ENCODE measurements around the gene CACNG5.

Gene CACNG5

GRCh38 chr17:66803474-66803951, 31.4 kb upstream of the CACNG5 start:
- Histone ChIP-seq H3K27ac (ENCODE audit: low read depth, low read length) (no peak overlapping the region), H3K36me3 (ENCODE audit: control insufficient read depth in 1 of 2, insufficient read depth in 2 of 2, low read length in 2 of 2) (peaks cover 15 to 19% of the 10 kb centered on the region in 2 donors), H3K9ac (ENCODE audit: low read depth in 1 of 2, low read length in 2 of 2) (no peak overlapping the region), H3K9me3 (ENCODE audit: control insufficient read depth in 1 of 2, low read length in 2 of 2) (no peaks in the 10 kb centered on the region), H3K4me1 (ENCODE audit: control insufficient read depth in 1 of 2, insufficient read depth in 2 of 2, low read length in 2 of 2) (no peaks in the 10 kb centered on the region), H3K27me3 (ENCODE audit: control insufficient read depth in 1 of 2, insufficient read depth in 2 of 2, low read length in 2 of 2) (no peaks in the 10 kb centered on the region), H3K4me3 (ENCODE audit: low read depth in 1 of 2, low read length in 2 of 2) (no peak overlapping the region)

GRCh38 chr17:66805567-66805966, 29.4 kb upstream of the CACNG5 start:
- Histone ChIP-seq H3K27me3 (ENCODE audit: control insufficient read depth in 1 of 2, insufficient read depth in 2 of 2, low read length in 2 of 2) (no peaks in the 10 kb centered on the region), H3K4me1 (ENCODE audit: control insufficient read depth in 1 of 2, insufficient read depth in 2 of 2, low read length in 2 of 2) (no peaks in the 10 kb centered on the region), H3K27ac (ENCODE audit: low read depth, low read length) (no peak overlapping the region), H3K4me3 (ENCODE audit: low read depth in 1 of 2, low read length in 2 of 2) (no peak overlapping the region), H3K9me3 (ENCODE audit: control insufficient read depth in 1 of 2, low read length in 2 of 2) (no peaks in the 10 kb centered on the region), H3K36me3 (ENCODE audit: control insufficient read depth in 1 of 2, insufficient read depth in 2 of 2, low read length in 2 of 2) (peaks cover 15 to 19% of the 10 kb centered on the region in 2 donors), H3K9ac (ENCODE audit: low read depth in 1 of 2, low read length in 2 of 2) (no peak overlapping the region)

- peaks cover 15 to 16% of the 10 kb centered on the region in 2 donors for H3K36me3 ChIP-seq (ENCODE audit: control insufficient read depth in 1 of 2, insufficient read depth in 2 of 2, low read length in 2 of 2)
- H3K27ac ChIP-seq (ENCODE audit: low read depth, low read length), result no peak overlapping the region
- H3K9me3 ChIP-seq (ENCODE audit: control insufficient read depth in 1 of 2, low read length in 2 of 2), result no peaks in the 10 kb centered on the region
- no peak overlapping the region for H3K4me3 ChIP-seq (ENCODE audit: low read depth in 1 of 2, low read length in 2 of 2)
- H3K4me1 ChIP-seq (ENCODE audit: control insufficient read depth in 1 of 2, insufficient read depth in 2 of 2, low read length in 2 of 2), result no peaks in the 10 kb centered on the region
- H3K9ac ChIP-seq (ENCODE audit: low read depth in 1 of 2, low read length in 2 of 2), result no peak overlapping the region
- H3K27me3 ChIP-seq (ENCODE audit: control insufficient read depth in 1 of 2, insufficient read depth in 2 of 2, low read length in 2 of 2), result no peaks in the 10 kb centered on the region
Measured at GRCh38 chr17:66807182-66807581, 27.7 kb upstream of the CACNG5 start.

- peaks cover 1 to 5% of the 10 kb centered on the region in 2 donors for H3K36me3 ChIP-seq (ENCODE audit: control insufficient read depth in 1 of 2, insufficient read depth in 2 of 2, low read length in 2 of 2)
- H3K4me3 ChIP-seq (ENCODE audit: low read depth in 1 of 2, low read length in 2 of 2), result no peak overlapping the region
- H3K9ac ChIP-seq (ENCODE audit: low read depth in 1 of 2, low read length in 2 of 2), result no peak overlapping the region
- H3K4me1 ChIP-seq (ENCODE audit: control insufficient read depth in 1 of 2, insufficient read depth in 2 of 2, low read length in 2 of 2), result no peaks in the 10 kb centered on the region
- H3K27me3 ChIP-seq (ENCODE audit: control insufficient read depth in 1 of 2, insufficient read depth in 2 of 2, low read length in 2 of 2), result no peaks in the 10 kb centered on the region
- no peaks in the 10 kb centered on the region for H3K9me3 ChIP-seq (ENCODE audit: control insufficient read depth in 1 of 2, low read length in 2 of 2)
- H3K27ac ChIP-seq (ENCODE audit: low read depth, low read length), result no peak overlapping the region
Measured at GRCh38 chr17:66809408-66809807, 25.5 kb upstream of the CACNG5 start.

GRCh38 chr17:66810951-66811682, 23.8 kb upstream of the CACNG5 start:
- Histone ChIP-seq H3K36me3 (ENCODE audit: control insufficient read depth in 1 of 2, insufficient read depth in 2 of 2, low read length in 2 of 2) (no peaks in the 10 kb centered on the region), H3K27ac (ENCODE audit: low read depth, low read length) (no peak overlapping the region), H3K4me3 (ENCODE audit: low read depth in 1 of 2, low read length in 2 of 2) (no peak overlapping the region)

GRCh38 chr17:66811683-66812054, 23.2 kb upstream of the CACNG5 start:
- Histone ChIP-seq H3K27ac (ENCODE audit: low read depth, low read length) (no peak overlapping the region), H3K36me3 (ENCODE audit: control insufficient read depth in 1 of 2, insufficient read depth in 2 of 2, low read length in 2 of 2) (no peaks in the 10 kb centered on the region), H3K9ac (ENCODE audit: low read depth in 1 of 2, low read length in 2 of 2) (no peak overlapping the region), H3K4me3 (ENCODE audit: low read depth in 1 of 2, low read length in 2 of 2) (no peak overlapping the region), H3K27me3 (ENCODE audit: control insufficient read depth in 1 of 2, insufficient read depth in 2 of 2, low read length in 2 of 2) (no peaks in the 10 kb centered on the region), H3K9me3 (ENCODE audit: control insufficient read depth in 1 of 2, low read length in 2 of 2) (no peaks in the 10 kb centered on the region), H3K4me1 (ENCODE audit: control insufficient read depth in 1 of 2, insufficient read depth in 2 of 2, low read length in 2 of 2) (no peaks in the 10 kb centered on the region)

More at GRCh38 chr17:66810951-66811682, 23.8 kb upstream of the CACNG5 start:
- Histone ChIP-seq H3K9me3 (ENCODE audit: control insufficient read depth in 1 of 2, low read length in 2 of 2) (no peaks in the 10 kb centered on the region), H3K9ac (ENCODE audit: low read depth in 1 of 2, low read length in 2 of 2) (no peak overlapping the region), H3K27me3 (ENCODE audit: control insufficient read depth in 1 of 2, insufficient read depth in 2 of 2, low read length in 2 of 2) (no peaks in the 10 kb centered on the region), H3K4me1 (ENCODE audit: control insufficient read depth in 1 of 2, insufficient read depth in 2 of 2, low read length in 2 of 2) (no peaks in the 10 kb centered on the region)

GRCh38 chr17:66812571-66812970, 22.3 kb upstream of the CACNG5 start:
- no peak overlapping the region for H3K9ac ChIP-seq (ENCODE audit: low read depth in 1 of 2, low read length in 2 of 2)
- no peak overlapping the region for H3K27ac ChIP-seq (ENCODE audit: low read depth, low read length)
- H3K9me3 ChIP-seq (ENCODE audit: control insufficient read depth in 1 of 2, low read length in 2 of 2), result peaks cover 0 to 2% of the 10 kb centered on the region in 2 donors
- H3K4me1 ChIP-seq (ENCODE audit: control insufficient read depth in 1 of 2, insufficient read depth in 2 of 2, low read length in 2 of 2), result no peaks in the 10 kb centered on the region
- no peaks in the 10 kb centered on the region for H3K36me3 ChIP-seq (ENCODE audit: control insufficient read depth in 1 of 2, insufficient read depth in 2 of 2, low read length in 2 of 2)
- H3K4me3 ChIP-seq (ENCODE audit: low read depth in 1 of 2, low read length in 2 of 2), result no peak overlapping the region
- no peaks in the 10 kb centered on the region for H3K27me3 ChIP-seq (ENCODE audit: control insufficient read depth in 1 of 2, insufficient read depth in 2 of 2, low read length in 2 of 2)

GRCh38 chr17:66813296-66813695, 21.6 kb upstream of the CACNG5 start:
- no peak overlapping the region for H3K27ac ChIP-seq (ENCODE audit: low read depth, low read length)
- no peak overlapping the region for H3K4me3 ChIP-seq (ENCODE audit: low read depth in 1 of 2, low read length in 2 of 2)
- H3K9me3 ChIP-seq (ENCODE audit: control insufficient read depth in 1 of 2, low read length in 2 of 2), result peaks cover 0 to 4% of the 10 kb centered on the region in 2 donors

GRCh38 chr17:66814026-66814425, 20.9 kb upstream of the CACNG5 start:
- Histone ChIP-seq H3K27ac (ENCODE audit: low read depth, low read length) (no peak overlapping the region), H3K4me3 (ENCODE audit: low read depth in 1 of 2, low read length in 2 of 2) (no peak overlapping the region), H3K27me3 (ENCODE audit: control insufficient read depth in 1 of 2, insufficient read depth in 2 of 2, low read length in 2 of 2) (no peaks in the 10 kb centered on the region), H3K4me1 (ENCODE audit: control insufficient read depth in 1 of 2, insufficient read depth in 2 of 2, low read length in 2 of 2) (no peaks in the 10 kb centered on the region), H3K9ac (ENCODE audit: low read depth in 1 of 2, low read length in 2 of 2) (no peak overlapping the region), H3K9me3 (ENCODE audit: control insufficient read depth in 1 of 2, low read length in 2 of 2) (peaks cover 0 to 4% of the 10 kb centered on the region in 2 donors), H3K36me3 (ENCODE audit: control insufficient read depth in 1 of 2, insufficient read depth in 2 of 2, low read length in 2 of 2) (no peaks in the 10 kb centered on the region)

More at GRCh38 chr17:66813296-66813695, 21.6 kb upstream of the CACNG5 start:
- H3K4me1 ChIP-seq (ENCODE audit: control insufficient read depth in 1 of 2, insufficient read depth in 2 of 2, low read length in 2 of 2), result no peaks in the 10 kb centered on the region
- H3K36me3 ChIP-seq (ENCODE audit: control insufficient read depth in 1 of 2, insufficient read depth in 2 of 2, low read length in 2 of 2), result no peaks in the 10 kb centered on the region
- H3K9ac ChIP-seq (ENCODE audit: low read depth in 1 of 2, low read length in 2 of 2), result no peak overlapping the region
- no peaks in the 10 kb centered on the region for H3K27me3 ChIP-seq (ENCODE audit: control insufficient read depth in 1 of 2, insufficient read depth in 2 of 2, low read length in 2 of 2)

GRCh38 chr17:66814570-66814969, 20.3 kb upstream of the CACNG5 start:
- H3K4me1 ChIP-seq (ENCODE audit: control insufficient read depth in 1 of 2, insufficient read depth in 2 of 2, low read length in 2 of 2), result no peaks in the 10 kb centered on the region

More at GRCh38 chr17:66814570-66814969, 20.3 kb upstream of the CACNG5 start:
- Histone ChIP-seq H3K4me3 (ENCODE audit: low read depth in 1 of 2, low read length in 2 of 2) (no peak overlapping the region), H3K9ac (ENCODE audit: low read depth in 1 of 2, low read length in 2 of 2) (no peak overlapping the region), H3K27ac (ENCODE audit: low read depth, low read length) (no peak overlapping the region), H3K36me3 (ENCODE audit: control insufficient read depth in 1 of 2, insufficient read depth in 2 of 2, low read length in 2 of 2) (no peaks in the 10 kb centered on the region), H3K27me3 (ENCODE audit: control insufficient read depth in 1 of 2, insufficient read depth in 2 of 2, low read length in 2 of 2) (no peaks in the 10 kb centered on the region), H3K9me3 (ENCODE audit: control insufficient read depth in 1 of 2, low read length in 2 of 2) (peaks cover 0 to 4% of the 10 kb centered on the region in 2 donors)

Data from duodenal mucosa (tissue), 2 donors.